Ishikawa (cell line): ENCODE data around the gene CIC.

Experiments
- CEBPB ChIP-seq: IDR thresholded peaks from 2 replicates; pipeline ENCODE4 v1.6.1; 2012
- CREB1 ChIP-seq: IDR thresholded peaks from 2 replicates; pipeline ENCODE4 v1.6.1; 2012; ENCODE audit warnings: low read depth
- EGR1 ChIP-seq: IDR thresholded peaks from 2 replicates; pipeline ENCODE4 v1.6.1; 2012
- EP300 ChIP-seq: IDR thresholded peaks from 2 replicates; pipeline ENCODE4 v1.6.1; 2012; ENCODE audit warnings: borderline replicate concordance
- FOXM1 ChIP-seq: IDR thresholded peaks from 2 replicates; pipeline ENCODE4 v1.6.1; 2012; ENCODE audit warnings: low read depth, borderline replicate concordance
- NFIC ChIP-seq: IDR thresholded peaks from 2 replicates; pipeline ENCODE4 v1.6.1; 2012
- RAD21 ChIP-seq: IDR thresholded peaks from 2 replicates; pipeline ENCODE4 v1.6.1; 2012; ENCODE audit warnings: low read depth
- REST ChIP-seq: IDR thresholded peaks from 2 replicates; pipeline ENCODE4 v1.6.1; 2012; ENCODE audit warnings: low read depth, mild to moderate bottlenecking
- TAF1 ChIP-seq: IDR thresholded peaks from 2 replicates; pipeline ENCODE4 v1.6.1; 2012; ENCODE audit warnings: low read depth, mild to moderate bottlenecking
- TCF12 ChIP-seq: IDR thresholded peaks from 2 replicates; pipeline ENCODE4 v1.6.1; 2012; ENCODE audit warnings: low read depth
- TEAD4 ChIP-seq: IDR thresholded peaks from 2 replicates; pipeline ENCODE4 v1.6.1; 2012
- USF1 ChIP-seq: IDR thresholded peaks from 2 replicates; pipeline ENCODE4 v1.6.1; 2012
- YY1 ChIP-seq: IDR thresholded peaks from 2 replicates; pipeline ENCODE4 v1.6.1; 2012; ENCODE audit warnings: low read depth
- ZBTB7A ChIP-seq: IDR thresholded peaks from 2 replicates; pipeline ENCODE4 v1.6.1; 2012; ENCODE audit warnings: low read depth
- TF ChIP-seq, protein P1 (sequence below): IDR thresholded peaks from 2 replicates; pipeline ENCODE4 v1.6.1; 2012

Gene CIC

DNA sequence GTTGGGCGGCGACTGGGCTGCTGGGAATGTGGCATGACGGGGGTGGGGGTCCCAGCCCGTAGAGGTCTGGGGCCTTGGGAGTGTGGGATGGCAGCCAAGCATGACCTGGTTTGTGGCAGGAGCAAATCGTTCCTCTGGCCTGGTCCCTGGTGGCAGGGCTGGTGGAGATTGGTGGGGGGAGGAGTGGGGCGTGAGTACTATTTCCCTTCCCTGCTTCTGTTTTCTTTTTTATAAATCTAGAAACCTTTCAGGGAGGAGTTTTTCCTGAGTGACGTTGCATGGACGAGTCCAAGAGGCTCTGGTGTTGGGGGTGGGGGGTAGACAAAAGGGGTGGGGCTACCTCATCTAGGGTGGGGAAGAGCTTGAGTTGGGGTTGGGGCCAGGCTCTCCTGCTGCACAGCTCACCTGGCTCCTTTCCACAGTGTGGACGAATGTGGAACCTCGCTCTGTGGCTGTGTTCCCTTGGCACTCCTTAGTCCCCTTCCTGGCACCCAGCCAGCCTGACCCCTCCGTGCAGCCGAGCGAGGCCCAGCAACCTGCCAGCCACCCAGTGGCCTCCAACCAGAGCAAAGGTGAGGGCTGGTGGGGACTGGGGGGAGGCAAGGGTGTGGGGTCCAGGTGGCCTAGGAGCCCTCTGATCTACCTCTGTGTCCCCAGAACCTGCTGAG lies 17.4 kb downstream of the CIC start:
- TF ChIP-seq NFIC, result peak; percentile 52; the same call in 1 of the 2 replicates
- TF ChIP-seq EP300, result no peak
- no peak for TF ChIP-seq REST
- TF ChIP-seq CEBPB, result no peak
- TF ChIP-seq CREB1, result no peak
- TF ChIP-seq TEAD4, result no peak
- no peak for TF ChIP-seq ZBTB7A

GRCh38 chr19:42287017-42287826 lies 18.2 kb downstream of the CIC start:
- no peak for TF ChIP-seq FOXM1
- TF ChIP-seq TCF12, result no peak
- TF ChIP-seq NFIC, result no peak
- TF ChIP-seq CREB1, result no peak
- no peak for TF ChIP-seq RAD21
- TF ChIP-seq USF1, result no peak
- TF ChIP-seq TEAD4, result no peak
- no peak for TF ChIP-seq CEBPB
- no peak for TF ChIP-seq ZBTB7A
- TF ChIP-seq EP300, result no peak
- TF ChIP-seq, protein P1, sequence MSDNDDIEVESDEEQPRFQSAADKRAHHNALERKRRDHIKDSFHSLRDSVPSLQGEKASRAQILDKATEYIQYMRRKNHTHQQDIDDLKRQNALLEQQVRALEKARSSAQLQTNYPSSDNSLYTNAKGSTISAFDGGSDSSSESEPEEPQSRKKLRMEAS, result no peak
- TF ChIP-seq REST, result no peak
- no peak for TF ChIP-seq EGR1
- TF ChIP-seq TAF1, result no peak
- TF ChIP-seq YY1, result no peak

DNA sequence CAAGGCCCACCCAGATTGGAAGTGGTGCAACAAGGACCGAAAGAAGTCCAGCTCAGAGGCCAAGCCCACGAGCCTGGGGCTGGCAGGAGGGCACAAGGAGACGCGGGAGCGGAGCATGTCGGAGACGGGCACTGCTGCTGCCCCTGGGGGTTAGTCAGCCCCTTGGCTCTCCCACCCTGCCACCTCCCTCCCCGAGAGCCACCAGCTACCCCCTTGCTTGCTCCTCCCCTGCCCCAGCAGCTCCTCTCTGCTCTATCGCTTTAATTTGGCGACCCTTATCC lies 18.7 kb downstream of the CIC start:
- TF ChIP-seq REST (no peak), TAF1 (no peak)

GRCh38 chr19:42288387-42288786 lies 19.3 kb downstream of the CIC start:
- TF ChIP-seq CEBPB, result no peak
- no peak for TF ChIP-seq TEAD4
- TF ChIP-seq RAD21, result no peak
- TF ChIP-seq EGR1, result no peak
- no peak for TF ChIP-seq NFIC
- no peak for TF ChIP-seq REST
